ENCODE results near the gene CAPZA1.
A peak's percentile ranks its signal among the peaks of the same experiment; 100 is the strongest.
"Not testable (repeated sequence)": the region's sequence is repeated elsewhere in the genome, so short reads cannot be mapped to it uniquely, and the experiment has no call there.

CAPZA1 gene

DNA sequence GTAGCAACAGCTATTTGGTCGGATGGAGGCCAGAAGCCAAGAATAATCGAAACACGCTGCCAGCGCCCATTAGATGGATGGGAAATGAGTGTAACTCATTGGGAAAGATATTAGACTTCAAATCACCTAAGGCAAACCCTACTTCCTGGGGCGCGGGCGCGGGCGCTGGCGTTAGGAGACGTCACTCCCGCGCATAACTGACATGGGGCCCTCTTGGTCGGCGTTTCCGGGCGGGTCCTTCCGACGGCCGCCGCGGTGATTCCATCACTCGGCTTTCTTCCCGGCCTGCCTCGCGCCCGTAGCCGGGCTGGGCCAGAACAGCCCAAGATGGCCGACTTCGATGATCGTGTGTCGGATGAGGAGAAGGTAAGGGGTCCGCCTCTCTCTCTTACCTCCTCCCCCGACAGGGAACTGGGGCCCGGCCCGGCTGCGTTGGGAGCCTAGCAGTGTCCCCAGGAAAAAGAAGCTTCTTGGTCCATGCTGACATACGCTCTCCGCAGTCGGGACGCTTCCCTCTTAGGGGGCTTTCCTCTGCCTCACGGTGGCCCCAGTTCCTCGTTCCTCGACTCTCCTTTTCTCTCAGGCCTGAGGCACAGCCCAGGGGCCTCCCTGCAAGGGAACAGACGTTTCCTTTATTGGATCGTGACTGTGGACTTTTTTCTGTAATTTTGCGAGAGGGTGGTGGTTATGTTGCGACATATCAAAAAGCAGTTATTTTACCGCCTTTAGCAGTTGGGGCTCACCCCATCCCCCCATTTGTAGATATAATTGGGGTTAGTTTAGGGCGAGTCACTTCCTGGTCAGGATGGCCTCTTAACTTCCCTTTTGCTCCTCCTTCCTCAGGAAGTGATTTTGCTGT lies at the start of gene CAPZA1:
TSS of gene CAPZA1 (plus strand) at position 315 of the 859 bp plus-strand sequence. CDS start at position 328, 13 bp downstream.
- peak; percentile 94 for DNase-seq

DNA sequence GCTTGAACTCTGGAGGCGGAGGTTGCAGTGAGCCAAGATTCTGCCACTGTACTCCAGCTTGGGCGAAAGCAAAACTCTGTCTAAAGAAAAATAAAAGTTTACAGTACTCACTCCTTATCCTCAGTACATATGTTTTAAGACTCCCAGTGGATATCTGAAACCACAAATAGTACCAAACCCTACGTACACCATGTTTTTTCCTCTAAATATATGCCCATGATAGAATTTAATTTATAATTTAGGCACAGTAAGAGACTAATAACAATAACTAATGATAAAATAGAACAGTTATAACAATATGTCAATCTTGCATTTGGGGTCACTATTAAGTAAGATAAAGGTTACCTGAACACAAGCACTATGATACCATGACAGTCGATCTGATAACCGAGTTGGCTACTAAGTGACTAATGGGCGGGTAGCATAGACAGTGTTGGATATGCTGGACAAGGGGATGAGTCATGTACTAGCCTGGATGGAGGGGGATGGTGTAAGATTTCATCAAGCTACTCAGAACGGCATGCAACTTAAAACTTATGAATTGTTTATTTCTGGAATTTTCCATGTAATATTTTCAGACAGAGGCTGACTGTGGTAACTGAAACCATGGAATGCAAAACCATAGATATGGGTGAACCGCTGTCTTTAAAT lies 44.4 kb upstream of the CAPZA1 start:
- DNase-seq = peak; percentile 85

DNA sequence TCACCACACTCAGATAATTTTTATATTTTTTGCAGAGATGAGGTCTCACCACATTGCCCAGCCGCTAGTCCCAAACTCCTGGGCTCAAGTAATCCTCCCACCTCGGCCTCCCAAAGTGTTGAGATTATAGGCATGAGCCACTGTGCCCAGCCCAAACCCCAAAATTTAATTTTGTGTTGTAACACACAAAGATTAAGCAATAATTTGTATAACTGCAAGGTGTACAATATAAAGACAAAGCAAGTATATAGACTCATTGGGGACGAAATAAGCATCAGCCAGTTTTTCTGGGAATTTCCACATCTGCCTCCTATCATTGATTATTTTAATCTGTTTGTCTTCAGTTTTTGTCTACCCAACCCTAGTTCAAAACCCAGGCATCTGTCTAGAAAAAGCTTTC lies 43.4 kb upstream of the CAPZA1 start:
- no peak for DNase-seq

DNA sequence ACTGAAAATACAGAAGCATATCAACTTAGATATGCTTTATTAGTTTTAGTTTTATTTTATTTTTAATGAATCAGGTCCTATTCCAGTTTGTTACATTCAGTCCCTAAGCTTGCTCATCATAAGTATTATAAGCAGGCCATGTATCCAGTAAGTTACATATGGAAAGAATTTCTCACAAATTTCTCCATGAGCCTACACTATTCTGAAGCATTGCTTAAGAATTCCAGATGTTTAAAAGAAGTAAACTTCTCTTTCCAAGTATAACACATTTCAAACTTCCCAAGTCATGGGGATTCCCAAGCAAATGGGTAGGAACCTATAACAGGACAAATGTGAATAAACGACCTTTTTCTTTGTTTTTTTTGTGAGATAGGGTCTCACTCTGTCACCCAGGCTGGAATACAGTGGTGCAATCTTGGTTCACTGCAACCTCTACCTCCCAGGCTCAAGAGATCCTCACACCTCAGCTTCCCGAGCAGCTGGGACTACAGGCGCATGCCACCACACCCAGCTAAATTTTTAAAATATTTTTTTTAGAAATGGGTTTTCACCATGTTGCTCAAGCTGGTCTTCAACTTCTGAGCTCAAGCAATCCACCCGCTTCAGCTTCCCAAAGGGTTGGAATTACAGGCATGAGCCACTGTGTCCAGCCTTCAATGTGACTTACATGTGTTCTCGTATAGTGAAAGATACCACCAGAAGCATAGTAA lies 39.7 kb upstream of the CAPZA1 start:
- peak; percentile 23 for DNase-seq

DNA sequence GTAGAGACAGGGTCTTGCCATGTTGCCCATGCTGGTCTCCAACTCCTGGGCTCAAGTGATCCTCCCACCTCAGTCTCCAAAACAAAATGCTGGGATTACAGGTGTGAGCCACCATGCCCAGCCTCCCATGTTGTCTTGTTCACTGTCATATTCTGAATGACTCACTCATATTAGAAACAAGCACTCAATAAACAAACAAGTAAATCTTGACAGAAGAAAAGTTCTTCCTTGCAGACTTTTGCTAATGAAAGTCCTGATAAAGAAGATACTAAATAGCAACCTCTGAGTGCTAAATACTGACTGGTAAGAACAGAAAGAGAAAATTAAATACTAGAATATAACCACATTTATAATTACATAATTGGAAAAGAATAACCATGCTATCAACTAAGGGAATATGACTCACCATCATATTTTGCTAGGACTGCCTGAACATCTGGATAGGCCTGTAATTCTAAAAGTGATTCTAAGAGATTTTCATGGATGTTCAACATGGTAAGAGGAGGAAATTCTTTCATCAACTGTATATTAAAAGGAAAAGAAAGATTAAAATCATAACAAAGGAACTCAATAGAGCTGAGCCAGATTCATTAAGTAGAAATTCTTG lies 37.9 kb upstream of the CAPZA1 start:
- DNase-seq = no peak

DNA sequence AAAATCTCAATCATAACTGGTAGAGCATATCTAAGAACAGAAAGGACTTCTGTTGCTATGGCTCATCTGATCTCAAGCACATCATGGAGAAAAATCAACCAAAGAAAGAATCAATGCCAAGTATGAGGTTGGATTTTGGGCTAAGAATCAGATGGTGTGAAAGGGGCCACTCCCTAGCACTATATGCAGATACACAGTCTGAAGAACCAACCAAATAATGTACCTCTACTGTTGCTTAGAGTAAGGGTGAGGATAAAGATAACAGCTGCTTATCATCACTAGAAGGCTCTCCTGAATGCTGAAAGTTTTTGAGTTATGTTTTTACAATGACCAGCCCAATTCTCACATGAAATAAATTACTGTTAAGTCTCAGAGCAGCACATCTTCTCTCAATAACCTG lies 36.3 kb upstream of the CAPZA1 start:
- no peak for DNase-seq

DNA sequence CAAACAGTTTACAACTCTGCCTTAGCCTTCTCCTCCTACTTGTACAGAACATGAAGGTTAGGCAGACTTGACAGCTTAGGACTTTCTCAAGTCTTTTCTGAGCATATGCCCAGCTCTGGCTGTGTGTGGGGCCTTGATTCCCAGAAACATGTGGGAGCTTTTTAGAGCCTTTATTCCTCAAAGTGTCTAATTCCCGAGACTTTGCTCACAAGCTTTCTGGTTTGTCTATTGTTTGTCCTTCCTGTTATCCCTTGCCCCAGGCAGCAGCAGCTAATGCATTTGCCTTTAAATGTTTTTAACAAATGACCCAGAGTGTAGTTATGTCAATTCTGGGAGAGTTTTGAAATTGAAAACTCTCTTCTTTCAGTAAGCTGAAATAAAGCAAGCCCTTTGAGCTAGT lies 29.9 kb upstream of the CAPZA1 start:
- no peak for DNase-seq

DNA sequence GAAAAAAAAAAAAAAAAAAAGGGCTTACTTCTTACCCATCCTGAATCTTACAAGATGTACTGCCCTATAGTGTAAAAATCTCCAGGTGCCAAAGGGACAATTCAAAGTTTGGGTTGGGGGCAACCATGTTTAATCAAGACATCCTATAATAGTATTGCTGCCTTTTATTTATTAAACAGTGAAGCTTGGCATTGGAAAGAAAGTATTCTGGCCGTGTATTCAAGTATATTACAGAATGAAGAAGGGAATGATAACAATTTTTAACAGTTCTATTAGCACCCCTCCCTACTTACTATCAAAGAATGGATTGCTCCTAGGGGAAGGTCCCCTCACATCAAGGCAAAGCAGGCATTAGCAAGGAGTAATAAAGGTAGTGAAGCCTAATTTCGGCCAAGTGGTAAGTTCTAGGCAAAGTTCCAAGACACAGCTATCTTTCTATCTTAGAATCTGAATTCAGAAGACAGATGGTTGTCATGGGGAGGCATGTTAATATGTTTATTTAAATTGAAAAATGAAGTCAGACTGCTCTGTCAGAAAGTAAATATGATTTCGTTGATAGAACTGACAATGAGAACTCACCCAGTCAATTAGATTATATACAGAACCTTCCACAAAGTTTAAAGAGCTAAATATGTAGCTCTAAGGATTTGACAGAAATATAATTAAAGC lies 25.3 kb upstream of the CAPZA1 start:
- DNase-seq = no peak

DNA sequence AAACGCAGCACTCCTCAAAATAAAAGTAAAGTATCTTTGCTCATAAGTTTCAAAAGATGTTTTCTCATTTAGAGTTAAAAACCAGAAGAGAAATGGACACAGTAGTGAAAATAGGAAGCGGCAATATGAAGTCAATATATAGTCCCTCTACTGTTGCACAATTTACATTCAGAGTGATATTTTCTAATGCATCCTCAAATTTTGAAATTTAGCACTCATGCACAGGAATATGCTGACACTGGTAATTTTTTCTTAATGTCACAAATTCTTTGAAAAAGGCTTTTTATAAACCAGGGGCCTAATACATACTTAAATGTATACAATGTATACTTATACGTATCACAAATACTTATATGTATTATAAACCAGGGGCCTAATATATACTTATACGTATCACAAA lies 20.2 kb upstream of the CAPZA1 start:
- no peak for DNase-seq

DNA sequence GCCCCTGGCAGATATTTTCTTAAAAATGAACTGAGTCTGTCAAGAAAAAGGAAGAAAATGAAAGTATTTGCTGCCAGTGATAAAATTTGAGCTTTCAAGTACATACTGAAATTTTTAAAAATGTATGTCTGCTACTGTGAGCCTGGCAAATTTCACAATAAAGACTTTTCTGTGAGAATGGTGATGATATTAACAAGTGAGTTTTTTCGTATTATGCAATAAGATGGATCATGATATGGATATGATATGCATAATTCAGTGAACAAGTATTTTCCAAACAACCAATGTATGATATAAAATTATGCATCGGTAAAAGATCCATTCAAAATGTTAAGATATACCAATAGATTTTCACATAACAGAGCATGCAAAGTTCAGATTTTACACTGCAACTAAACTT lies 16.6 kb upstream of the CAPZA1 start:
- no peak for DNase-seq

DNA sequence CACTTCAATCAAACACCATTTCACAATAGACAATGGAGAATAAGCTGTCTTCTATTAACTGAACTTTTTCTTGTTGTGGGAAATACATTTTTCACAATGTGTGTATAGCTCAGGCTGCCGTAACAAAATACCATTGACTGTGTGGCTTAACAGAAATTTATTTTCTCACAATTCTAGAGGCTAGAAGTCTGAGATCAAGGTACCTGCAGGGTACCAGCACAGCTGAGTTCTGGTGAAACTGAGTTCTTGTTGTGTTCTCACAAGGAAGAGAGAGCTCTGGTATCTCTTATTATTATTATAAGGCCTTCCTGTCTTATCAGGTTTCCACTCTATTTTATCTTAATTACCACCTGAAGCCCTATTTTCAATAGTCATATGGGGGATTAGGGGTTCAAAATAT lies 16.1 kb upstream of the CAPZA1 start:
- DNase-seq = no peak

DNA sequence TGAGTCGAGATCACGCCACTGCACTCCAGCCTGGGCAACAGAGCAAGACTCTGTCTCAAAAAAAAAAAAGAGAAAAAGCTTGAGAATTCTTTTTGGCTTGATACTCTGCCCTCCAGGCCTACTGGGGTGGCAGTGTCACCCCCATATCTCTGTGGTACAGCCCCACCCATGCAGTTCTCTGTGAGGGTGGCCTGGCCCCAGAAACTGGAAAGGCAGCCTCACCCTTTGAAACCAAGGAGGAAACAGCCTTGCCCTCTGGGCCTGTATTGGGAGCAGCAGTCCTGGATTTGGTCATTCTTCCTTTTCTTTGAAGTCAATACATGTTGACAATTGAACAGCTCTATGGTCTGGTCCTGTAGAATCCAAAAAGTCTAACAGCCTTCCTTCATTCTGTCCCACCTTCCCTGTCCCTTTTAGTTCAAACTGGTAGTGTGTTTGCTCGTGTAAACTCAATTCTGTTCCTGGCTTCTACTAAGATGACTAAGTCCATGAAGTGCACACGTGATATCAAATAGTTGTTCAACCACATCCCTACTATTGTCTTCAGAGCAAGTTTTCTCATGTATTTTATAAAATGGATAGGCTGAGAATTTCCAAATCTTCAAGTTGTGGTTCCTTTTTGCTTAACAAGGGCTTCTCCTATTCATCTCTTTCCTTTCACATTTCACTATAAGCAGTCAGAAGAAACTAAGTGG lies 13.9 kb upstream of the CAPZA1 start:
- no peak for DNase-seq

DNA sequence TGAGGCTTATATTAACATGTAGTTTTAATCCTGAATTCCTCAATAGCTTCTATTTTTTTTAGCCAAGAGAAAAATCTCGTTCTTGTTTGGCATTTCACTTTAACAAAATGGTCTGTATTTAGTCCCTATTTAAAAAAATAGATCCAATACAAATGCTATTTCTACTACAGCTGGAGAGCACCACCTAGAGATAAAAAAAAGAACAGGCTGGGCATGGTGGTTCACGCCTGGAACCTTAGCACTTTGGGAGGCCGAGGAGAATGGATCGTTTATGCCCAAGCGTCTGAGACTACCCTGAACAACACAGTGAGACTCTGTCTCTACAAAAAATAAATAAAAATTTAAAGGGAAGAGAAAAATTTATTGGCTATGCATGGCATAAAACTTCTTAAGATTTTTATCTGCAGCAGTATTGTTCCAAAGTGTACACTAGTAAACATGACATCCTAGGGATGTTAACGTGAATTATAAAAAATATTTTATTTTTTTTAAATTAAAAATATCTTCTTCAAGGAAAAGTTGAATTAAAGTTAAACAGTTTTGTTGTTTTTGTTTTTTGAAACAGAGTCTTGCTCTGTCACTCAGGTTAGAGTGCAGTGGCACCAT lies 5.1 kb upstream of the CAPZA1 start:
- DNase-seq = peak; percentile 58

DNA sequence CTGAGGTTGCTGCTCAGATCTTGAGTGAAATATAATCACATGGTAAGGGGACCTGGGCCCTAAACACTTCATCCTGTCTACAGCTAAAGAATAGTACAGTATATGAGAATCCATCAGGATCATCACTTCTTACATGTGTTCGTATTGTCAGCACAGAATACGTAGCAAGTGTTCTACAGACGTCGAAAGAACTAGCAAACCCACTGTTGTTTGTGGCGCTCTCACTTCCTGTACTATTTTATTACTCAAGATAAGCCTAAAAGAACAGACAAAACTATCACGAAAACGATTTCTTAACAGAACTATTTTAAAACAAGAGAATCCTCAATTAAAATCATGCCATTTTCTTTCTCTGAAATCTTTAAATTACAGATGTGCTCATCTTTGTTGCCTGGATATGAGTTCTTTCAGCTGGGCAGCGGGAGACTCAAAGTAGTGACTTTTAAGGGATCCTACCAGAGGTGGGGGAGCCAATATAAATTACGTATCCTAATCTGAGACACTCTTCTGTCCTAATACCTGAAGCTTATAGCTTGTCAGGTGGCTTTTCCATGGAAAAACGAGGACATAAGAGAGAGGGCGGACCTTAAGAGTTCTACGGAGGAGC lies 1.4 kb upstream of the CAPZA1 start:
- DNase-seq = peak; percentile 24

DNA sequence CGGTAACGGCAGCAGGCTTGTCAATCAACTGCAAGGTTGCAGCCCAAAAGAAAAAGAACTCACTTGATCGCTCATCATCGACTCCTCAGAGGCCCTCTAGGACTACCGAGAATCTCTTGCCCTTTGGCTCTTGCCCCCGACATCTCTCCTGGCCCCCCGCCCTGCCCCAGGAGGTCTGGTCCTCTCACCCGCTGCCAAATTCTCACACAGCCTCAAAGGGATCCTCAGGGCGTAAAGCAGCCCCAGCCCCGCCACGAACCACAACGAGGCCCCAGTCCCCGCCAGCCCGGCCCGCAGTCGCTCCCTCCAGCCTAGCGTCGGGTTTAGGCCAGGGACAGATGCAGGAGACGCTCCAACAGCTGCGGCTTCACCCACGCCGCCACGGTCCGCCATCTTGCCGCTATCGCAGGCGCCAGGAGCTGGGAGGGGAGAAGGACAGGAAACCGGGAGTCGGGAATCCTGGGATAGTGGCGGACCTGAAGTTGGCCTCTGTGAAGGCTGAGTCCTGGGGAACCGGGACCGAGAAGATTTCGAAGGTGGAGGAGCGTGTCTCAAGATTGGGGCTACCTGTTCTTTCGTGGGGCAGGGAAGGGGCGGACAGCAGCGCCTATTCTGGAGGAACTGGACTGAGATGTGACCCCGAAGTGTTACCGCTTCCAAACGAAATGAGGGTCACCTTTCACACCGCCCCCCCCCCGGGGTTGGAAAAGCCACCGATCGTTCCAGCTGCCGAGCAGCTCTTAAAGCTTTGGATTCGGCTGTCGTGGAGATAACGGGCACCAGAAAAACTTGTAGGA lies 713 bp upstream of the CAPZA1 start, which contains the start of gene ST7L:
TSS of gene ST7L (minus strand) at position 421 of the 797 bp plus-strand sequence. CDS start at position 393, 28 bp downstream.
- DNase-seq = peak; percentile 76

DNA sequence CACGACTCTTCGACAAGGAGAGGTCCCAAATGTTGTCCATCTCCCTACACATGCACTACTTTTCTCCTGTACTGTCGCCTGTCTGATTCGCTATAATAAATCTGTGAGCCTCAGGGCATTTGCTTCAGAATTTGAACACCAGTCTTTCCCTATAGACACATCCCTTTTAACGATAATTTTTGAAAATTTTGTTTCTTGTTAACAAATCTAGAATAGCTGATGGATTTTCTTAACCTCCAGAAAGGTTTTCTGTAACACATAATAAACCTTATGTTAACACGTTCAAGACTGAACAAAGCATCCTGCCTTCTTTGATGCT lies 704 bp downstream of the CAPZA1 start:
- no peak for DNase-seq

DNA sequence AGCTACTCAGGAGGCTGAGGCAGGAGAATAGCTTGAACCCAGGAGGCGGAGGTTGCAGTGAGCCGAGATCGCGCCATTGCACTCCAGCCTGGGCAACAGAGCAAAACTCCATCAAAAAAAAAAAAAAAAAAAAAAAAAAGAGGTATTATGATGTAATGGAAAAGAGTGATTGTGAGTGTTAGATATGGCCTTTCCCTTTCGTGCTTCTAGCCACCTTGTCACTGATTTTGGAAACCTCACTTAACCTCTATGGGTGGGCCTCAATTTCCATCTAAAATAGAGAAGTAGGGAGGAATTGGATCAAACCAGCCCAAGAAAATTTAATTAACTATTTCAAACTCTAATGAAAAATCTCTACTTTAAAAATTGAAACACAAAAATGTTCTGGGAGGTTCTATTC lies 4.9 kb downstream of the CAPZA1 start:
- not testable (repeated sequence) for DNase-seq

DNA sequence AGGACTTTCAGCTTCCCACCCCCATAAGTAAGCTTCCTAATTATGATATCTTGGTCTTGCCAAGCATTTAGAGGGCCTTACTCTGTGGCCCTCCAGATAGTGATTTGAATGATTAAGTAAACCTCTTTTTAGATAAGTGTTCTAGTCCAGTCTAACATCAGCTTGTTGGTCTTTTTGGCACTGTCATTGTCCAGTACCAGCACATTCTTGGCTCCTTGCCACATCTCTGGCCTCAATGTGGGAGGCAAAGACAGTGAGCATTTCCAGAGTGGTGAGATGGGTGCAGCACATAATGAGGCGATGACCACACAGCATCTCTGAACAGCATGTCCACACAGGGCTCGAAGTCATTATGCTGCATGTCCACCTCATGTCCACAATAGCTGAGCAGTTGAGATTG lies 6.1 kb downstream of the CAPZA1 start:
- DNase-seq = no peak

DNA sequence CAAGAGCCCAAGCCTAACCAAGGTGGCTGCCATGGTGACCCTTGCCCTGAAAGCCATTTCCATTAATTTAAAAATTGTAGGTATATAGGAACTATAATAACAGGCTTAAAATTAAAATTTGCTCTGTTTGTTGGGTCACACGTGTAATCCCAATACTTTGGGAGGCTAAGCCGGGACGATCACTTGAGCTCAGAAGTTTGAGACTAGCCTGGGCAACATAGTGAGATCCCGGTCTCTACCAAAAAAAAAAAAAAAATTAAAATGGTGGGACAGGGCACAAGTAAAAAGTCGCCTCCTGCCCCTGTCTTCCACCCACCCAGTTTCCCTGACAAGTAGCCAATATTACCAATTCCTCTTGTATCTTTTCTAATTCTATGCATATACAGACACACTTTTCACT lies 6.6 kb downstream of the CAPZA1 start:
- DNase-seq = no peak

DNA sequence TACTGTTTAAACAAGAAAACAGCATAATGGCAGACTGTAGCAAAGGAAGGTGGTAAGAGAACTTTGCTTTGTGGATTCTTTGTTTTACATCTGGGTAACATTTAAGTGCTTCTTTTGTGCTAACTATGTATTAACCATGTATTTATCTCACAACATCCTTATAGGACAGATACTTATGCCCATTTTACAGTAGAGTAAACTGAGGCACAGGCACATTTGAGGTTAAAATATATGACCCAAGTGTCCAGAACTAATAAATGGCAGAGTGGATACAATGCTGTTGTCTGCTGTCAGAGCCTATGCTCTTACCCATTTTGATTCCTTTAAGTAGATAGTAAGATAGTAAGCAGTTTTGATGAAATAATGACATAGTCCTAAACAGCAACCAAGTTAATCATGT lies 7.3 kb downstream of the CAPZA1 start:
- DNase-seq = no peak

All from fibroblast of skin of right biceps (primary cell).